ENCODE measurements around the gene JPH4.
"Not testable (repeated sequence)": the region's sequence is repeated elsewhere in the genome, so short reads cannot be mapped to it uniquely, and the experiment has no call there.

The JPH4 gene

DNA sequence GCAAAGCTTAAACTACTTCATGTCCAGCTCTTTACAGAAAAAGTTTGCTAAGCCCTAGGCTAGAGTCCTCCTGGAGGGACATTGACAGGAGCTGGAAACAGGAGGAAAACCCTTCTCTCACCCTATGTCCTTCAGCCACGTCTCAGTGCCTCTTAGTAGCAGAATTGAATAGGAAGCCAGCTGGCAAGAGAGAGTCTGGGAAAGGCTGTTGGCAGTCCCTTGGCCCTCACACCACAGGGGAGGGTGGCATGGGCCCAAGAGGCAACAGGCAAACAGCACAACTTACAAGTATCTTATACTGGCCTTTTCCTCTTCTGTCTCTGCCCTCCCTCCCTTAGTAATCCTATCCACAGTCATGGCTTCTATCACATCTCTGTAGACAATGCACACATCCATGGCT lies 29.9 kb upstream of the JPH4 start:
- no peak for DNase-seq

DNA sequence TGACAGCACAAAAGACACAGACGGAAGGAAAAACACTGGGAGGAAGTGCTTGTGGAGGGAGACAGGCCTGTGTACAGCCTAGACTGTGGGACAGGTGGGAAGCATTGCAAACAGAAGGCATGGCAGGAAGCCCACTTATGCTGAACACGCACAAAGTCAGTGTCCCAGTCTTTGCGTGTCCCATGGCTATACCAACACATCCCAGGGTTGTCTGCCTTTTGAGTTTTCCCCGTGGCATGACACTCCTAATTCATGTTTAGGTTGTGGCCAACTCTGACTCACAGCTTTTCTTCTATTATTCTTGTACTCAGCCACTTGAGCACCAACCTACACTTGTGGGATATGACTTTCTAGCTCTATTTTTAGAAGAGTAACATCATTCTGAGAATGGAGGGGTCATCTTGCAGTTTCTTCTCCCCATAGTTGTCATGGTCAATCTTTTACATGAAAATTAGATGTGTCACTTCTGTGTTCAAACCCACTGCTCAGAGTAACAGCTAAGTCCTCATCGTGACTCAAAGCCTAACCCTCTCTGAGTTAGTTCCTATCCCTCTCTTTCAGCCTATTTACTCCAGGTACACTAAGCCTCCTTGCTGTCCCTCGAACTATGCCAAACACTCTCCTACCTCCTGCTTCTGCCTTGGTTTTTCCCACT lies 27.5 kb upstream of the JPH4 start:
- no peak for DNase-seq

DNA sequence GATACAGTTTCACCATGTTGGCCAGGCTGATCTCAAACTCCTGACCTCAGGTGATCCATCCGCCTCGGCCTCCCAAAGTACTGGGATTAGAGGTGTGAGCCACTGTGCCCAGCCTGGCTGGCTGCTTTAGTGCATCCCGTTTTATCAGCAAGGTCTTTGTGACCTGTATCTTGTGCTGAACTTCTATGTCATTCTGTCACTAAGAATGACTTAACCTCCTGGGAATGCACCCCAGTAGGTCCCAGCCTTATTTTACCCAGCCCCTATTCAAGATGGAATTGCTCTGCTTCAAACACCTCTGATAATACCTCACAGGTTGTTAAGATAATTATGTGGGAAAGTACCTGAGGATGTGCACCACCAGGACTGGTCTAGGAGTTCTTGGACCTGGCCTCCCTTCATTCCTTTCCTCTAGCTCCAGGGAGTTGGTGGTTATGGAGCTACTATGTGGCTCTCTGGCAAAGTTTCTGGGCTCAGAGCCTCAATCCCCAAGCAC lies 26.1 kb upstream of the JPH4 start:
- no peak for DNase-seq

DNA sequence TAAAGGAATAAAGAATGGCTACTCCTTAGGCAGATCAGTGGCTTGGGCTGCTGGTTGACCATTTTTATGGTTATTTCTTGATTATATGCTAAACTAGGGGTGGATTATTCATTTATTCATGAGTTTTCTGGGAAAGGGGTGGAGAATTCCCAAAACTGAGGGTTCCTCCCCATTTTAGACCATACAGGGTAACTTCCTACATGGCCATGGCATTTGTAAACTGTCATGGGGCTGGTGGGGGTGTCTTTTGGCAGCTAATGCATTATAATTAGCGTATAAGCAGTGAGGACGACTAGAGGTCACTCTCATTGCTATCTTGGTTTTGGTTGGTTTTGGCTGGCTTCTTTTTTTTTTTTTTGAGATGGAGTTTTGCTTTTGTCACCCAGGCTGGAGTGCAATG lies 25.6 kb upstream of the JPH4 start:
- DNase-seq, result no peak

GRCh38 chr14:23603103-23603502 lies 24.5 kb upstream of the JPH4 start:
- no peak for DNase-seq

- no peak for DNase-seq
Measured at GRCh38 chr14:23602181-23603095, 23.8 kb upstream of the JPH4 start.

DNA sequence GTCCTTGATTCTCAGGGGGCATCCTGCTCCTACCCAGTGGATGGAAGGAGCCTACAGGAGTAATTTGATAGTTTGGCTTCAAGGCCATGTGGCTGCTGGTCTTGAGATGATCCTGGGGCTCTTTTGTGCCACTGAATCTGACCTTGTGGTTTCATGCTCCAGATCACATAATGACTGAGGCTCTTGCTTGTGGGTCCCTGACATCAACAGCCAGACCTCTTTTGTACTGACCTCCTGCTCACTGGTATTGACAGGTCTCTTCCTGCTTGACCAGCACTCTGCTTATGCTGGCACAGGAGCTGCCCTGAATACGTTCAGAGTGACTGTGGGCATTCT lies 23.2 kb upstream of the JPH4 start:
- DNase-seq, result no peak

- DNase-seq, result no peak
Measured at GRCh38 chr14:23601424-23601823, 22.8 kb upstream of the JPH4 start.

GRCh38 chr14:23600806-23601205 lies 22.2 kb upstream of the JPH4 start:
- DNase-seq, result no peak

DNA sequence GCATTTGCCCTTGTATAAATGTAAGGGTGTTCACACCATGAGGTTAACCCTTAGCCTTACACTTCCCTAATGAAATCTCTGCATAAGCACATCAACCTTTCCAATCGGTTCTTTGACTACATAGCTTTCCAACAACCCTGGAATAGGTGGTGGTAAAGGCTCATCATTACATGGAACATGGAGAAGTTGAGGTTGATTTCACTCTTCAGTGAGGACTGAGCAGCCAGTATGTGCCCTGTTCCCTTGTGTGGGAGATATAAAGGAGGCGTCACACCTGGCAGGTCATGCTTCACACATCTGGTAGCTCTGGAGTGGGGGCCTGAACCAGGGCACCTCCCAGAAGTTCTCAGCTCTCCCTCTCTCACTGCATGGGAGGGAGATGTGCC lies 21.7 kb upstream of the JPH4 start:
- DNase-seq, result no peak

- not testable (repeated sequence) for DNase-seq
Measured at GRCh38 chr14:23594191-23594590, 15.6 kb upstream of the JPH4 start.

GRCh38 chr14:23590198-23590597 lies 11.6 kb upstream of the JPH4 start:
- no peak for DNase-seq

DNA sequence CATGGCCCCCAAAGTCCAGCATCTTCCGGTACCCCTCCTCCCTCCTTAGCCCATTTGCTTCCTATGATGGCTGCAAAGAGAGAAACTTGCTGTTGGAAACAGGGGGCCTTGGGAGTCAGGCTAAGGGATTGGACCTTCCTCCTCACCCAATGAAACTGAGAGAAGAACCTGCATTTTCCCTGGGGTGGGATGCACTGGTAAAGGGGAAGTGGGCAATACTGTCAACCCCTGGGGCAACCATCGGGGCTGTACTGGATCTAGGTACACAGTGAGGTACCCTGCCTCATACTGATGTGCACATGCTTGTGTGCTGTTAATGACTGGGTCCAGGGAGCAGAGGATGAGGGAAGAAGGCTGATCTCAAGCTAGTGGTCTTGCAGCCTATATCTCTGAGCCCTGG lies 11.0 kb upstream of the JPH4 start:
- no peak for DNase-seq

DNA sequence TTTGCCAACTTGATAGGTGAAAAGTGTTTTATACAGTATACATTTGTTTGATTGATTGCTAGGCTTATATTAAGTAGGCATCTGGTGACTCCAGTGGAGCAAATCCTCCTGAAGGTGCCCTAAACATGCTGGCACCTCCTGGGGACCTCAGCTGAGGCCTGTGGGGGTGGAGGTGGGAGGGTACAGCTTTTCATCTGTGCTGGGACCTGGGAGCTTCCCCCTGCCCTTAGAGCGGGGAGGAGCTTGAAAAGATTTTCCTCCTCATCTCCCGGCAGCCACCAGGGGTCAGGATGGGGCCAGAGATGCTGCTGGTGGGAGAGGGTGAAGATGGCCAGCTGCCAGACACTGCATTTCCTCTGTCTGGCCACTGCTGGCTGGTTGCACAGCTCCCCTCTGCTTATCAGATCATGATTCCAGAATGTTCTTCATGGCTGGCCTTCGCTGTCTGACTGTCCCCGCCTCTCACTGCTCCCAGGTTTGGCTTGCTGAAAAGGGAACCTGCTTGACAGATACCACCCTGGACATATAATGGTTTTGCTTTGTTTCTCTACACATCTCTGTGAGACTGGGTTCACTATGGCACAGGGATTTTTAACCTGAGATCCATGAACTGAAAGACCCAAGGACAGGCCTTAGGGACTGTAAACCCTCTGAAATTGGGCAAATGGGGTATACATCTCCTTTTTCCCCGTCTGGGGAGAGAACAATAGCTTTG lies 10.5 kb upstream of the JPH4 start:
- DNase-seq, result peak; percentile 86 to 89

DNA sequence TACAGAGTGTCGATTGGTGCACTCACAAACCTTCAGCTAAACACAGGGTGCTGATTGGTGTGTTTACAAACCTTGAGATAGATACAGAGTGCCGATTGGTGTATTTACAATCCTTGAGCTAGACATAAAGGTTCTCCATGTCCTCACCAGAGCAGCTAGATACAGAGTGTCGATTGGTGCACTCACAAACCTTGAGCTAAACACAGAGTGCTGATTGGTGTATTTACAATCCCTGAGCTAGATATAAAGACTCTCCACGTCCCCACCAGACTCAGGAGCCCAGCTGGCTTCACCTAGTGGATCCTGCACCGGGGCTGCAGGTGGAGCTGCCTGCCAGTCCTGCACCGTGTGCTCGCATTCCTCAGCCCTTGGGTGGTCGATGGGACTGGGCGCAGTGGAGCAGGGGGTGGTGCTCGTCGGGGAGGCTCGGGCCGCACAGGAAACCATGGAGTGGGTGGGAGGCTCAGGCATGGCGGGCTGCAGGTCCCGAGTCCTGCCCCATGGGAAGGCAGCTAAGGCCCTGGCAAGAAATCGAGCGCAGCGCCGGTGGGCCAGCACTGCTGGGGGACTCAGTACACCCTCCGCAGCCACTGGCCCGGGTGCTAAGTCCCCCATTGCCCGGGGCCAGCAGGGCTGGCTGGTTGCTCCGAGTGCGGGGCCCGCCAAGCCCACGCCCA lies 6.1 kb upstream of the JPH4 start:
- not testable (repeated sequence) for DNase-seq

GRCh38 chr14:23583761-23584526 lies 5.4 kb upstream of the JPH4 start:
- not testable (repeated sequence) for DNase-seq

DNA sequence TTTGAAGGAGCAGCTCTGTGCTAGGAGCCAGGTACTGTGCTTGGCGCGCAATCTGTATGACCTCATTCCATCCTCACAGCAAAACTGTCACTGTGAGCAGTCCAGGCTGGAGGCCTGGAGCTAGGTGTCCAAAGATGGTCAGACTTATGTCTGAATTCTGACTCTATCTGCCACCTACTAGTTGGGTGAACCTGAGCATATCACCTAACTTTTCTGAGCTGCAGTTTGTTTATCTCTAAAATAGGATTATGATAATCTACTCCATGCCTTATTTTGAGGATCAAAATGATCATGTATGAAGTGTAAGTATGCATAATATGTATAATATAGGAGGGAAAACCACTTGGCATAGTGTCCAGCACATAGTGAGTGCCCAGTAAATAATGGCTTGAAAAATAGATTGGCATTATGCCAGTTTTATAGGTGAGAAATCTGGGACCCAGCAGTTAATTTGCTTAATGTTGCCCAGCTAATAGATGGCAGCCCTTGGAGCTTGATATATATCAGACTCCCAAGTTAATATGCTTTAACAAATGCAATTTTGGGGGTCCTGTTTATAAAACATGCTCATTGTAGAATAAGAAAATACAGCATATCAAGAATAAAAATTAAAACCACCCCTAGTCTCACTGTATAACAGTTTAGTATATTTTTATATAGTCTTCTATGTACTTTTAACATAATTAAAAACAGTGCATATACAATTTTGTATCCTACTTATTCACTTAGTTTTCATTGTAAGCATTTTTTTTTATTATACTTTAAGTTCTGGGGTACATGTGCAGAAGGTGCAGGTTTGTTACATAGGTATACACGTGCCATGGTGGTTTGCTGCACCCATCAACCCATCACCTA lies 4.5 kb upstream of the JPH4 start:
- DNase-seq, result no peak

- DNase-seq, result no peak
Measured at GRCh38 chr14:23580948-23581281, 2.3 kb upstream of the JPH4 start.

- DNase-seq, result no peak
Measured at GRCh38 chr14:23580152-23580926, 1.7 kb upstream of the JPH4 start.

DNA sequence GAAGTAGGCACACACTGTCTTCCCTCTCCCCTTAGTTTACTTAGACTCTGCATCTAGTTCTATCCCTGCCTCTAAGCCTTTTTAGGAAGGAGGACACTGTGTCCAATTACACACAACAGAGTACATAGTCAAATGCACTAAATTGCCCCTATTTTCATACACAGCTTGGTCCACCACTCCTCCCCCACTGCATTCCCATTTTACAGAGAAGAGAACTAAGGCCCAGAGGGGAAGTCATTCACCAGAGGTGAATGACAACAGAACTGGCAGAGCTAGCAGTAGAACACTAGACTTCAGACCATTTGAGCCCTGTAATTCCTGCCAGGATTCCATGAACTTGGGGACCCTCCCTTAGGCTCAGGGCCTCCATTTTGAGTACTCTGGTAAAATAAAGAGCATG lies 1.1 kb upstream of the JPH4 start:
- DNase-seq, result no peak

DNA sequence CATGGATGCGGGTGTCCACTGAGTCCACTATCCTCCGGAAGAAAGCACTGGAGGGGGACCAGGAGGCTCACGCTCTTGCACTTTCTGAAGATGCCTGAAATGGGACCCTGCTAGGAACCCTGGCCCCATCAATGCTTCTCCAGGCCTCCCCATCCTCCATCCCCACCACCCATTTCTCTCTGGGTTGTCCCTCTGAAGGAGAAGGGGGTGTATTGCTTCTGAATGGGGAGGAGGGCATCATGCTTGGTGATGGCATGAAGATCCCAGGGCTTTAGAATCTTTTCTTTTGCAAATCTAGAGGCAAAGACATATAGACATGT lies 681 bp upstream of the JPH4 start:
- no peak for DNase-seq

Data from Kasumi-1 (cell line).